ENCODE measurements around the gene CLRN3. TPM values are rescaled to one million over a fixed set of nuclear protein-coding genes. Genes with fewer than 3 reads are reported as not detected.
A peak's percentile ranks its signal among the peaks of the same experiment; 100 is the strongest.

The CLRN3 gene
- total and polyA plus RNA-seq, 2 of the 8 experiments (the other 6 are each of a cell fraction or from before 2014, with no cell fraction given) = not detected

DNA sequence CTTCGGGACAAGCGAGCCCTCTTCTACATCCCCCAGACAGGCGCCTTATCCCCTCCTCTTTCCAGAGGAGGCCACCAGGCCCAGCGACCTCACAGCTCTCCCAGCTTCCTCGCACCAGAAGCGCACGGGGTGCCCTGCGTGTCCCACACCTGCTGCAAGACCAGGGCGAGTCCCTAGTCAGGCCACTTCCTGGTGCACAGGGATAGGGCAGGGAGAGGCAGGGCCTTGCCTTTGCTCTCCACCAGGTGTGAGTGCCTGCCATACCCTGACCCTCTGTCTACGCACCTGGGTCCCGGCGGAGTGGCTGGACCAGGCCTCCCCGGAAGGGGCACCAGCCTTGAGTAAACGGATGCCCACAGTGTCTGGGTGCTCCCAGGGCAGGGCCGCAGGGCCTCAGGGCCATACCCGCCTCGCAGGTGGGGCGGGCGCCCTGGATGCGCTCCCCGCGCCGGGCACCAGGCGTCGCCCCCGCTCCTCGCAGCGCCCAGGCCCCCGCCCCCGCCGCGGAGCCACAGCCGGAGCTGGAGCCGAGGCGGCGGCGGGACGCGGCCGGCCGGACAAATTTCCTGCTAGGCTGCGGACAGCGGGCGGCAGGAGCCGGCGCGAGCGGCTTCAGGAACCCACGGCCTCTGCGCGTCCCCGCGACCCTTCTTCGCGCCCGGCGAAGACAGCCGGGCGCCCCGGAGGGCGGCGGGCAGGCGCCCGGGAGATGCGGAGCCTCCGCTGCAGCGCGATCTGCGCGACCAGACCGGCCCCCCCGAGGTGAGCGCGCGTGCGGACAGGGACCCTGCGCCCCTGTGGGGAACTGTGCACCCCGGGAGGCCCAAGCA lies 14.0 kb upstream of the CLRN3 start, which contains the start of gene PTPRE (continued):
- TF ChIP-seq NANOG (IDR thresholded peaks at IDR 0.05; ENCODE audit: insufficient read depth, low read depth, low read length, poor library complexity, severe bottlenecking) = no peak
- no peak for TF ChIP-seq GTF2F1 (IDR thresholded peaks at IDR 0.05; ENCODE audit: borderline replicate concordance, low read depth, low read length)
- no peak for TF ChIP-seq FOSL1 (IDR thresholded peaks at IDR 0.05; ENCODE audit: insufficient read depth, low read depth, low read length)
- TF ChIP-seq, protein P1, sequence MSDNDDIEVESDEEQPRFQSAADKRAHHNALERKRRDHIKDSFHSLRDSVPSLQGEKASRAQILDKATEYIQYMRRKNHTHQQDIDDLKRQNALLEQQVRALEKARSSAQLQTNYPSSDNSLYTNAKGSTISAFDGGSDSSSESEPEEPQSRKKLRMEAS (IDR thresholded peaks at IDR 0.05) = peak; percentile 59
- TF ChIP-seq, protein P2, sequence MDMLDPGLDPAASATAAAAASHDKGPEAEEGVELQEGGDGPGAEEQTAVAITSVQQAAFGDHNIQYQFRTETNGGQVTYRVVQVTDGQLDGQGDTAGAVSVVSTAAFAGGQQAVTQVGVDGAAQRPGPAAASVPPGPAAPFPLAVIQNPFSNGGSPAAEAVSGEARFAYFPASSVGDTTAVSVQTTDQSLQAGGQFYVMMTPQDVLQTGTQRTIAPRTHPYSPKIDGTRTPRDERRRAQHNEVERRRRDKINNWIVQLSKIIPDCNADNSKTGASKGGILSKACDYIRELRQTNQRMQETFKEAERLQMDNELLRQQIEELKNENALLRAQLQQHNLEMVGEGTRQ (IDR thresholded peaks at IDR 0.05; ENCODE audit: low read length) = no peak
- TF ChIP-seq, protein P3, sequence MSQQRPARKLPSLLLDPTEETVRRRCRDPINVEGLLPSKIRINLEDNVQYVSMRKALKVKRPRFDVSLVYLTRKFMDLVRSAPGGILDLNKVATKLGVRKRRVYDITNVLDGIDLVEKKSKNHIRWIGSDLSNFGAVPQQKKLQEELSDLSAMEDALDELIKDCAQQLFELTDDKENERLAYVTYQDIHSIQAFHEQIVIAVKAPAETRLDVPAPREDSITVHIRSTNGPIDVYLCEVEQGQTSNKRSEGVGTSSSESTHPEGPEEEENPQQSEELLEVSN (IDR thresholded peaks at IDR 0.05) = 0 out of 2 replicates have a peak, but pooled peaks have one; percentile 26
- no peak for TF ChIP-seq TAF7 (optimal IDR thresholded peaks at IDR 0.05; ENCODE audit: borderline replicate concordance, low read depth, low read length)
- TF ChIP-seq MAFK (IDR thresholded peaks at IDR 0.05; ENCODE audit: low read depth, low read length) = no peak
- no peak for TF ChIP-seq JUN (IDR thresholded peaks at IDR 0.05; ENCODE audit: low read depth, low read length)
- no peak for TF ChIP-seq ASH2L (IDR thresholded peaks at IDR 0.05; ENCODE audit: low read length)

Measured in H1 (cell line).